ENCODE data around the gene DPH1.
A peak's percentile ranks its signal among the peaks of the same experiment; 100 is the strongest.

Gene DPH1

DNA sequence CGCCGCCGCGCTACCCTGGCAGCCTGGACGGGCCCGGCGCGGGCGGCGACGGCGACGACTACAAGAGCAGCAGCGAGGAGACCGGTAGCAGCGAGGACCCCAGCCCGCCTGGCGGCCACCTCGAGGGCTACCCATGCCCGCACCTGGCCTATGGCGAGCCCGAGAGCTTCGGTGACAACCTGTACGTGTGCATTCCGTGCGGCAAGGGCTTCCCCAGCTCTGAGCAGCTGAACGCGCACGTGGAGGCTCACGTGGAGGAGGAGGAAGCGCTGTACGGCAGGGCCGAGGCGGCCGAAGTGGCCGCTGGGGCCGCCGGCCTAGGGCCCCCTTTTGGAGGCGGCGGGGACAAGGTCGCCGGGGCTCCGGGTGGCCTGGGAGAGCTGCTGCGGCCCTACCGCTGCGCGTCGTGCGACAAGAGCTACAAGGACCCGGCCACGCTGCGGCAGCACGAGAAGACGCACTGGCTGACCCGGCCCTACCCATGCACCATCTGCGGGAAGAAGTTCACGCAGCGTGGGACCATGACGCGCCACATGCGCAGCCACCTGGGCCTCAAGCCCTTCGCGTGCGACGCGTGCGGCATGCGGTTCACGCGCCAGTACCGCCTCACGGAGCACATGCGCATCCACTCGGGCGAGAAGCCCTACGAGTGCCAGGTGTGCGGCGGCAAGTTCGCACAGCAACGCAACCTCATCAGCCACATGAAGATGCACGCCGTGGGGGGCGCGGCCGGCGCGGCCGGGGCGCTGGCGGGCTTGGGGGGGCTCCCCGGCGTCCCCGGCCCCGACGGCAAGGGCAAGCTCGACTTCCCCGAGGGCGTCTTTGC, 28.0 kb downstream of the DPH1 start:
- H3K27ac Mint-ChIP-seq (ENCODE audit: low read depth): no peak overlapping the region
- H3K36me3 Mint-ChIP-seq (ENCODE audit: insufficient read depth): peaks cover 35% of the 10 kb centered on the region
- H3K4me1 Mint-ChIP-seq: peaks cover 20% of the 10 kb centered on the region
- no peaks in the 10 kb centered on the region for H3K27me3 Mint-ChIP-seq
- DNase-seq (ENCODE audit: low spot score in 2 of 2): no peak
- ATAC-seq (replicated peaks; ENCODE audit: extremely low read depth, poor library complexity, severe bottlenecking): no peak
- H3K4me3 Mint-ChIP-seq: no peak overlapping the region
- no peaks in the 10 kb centered on the region for H3K9me3 Mint-ChIP-seq

DNA sequence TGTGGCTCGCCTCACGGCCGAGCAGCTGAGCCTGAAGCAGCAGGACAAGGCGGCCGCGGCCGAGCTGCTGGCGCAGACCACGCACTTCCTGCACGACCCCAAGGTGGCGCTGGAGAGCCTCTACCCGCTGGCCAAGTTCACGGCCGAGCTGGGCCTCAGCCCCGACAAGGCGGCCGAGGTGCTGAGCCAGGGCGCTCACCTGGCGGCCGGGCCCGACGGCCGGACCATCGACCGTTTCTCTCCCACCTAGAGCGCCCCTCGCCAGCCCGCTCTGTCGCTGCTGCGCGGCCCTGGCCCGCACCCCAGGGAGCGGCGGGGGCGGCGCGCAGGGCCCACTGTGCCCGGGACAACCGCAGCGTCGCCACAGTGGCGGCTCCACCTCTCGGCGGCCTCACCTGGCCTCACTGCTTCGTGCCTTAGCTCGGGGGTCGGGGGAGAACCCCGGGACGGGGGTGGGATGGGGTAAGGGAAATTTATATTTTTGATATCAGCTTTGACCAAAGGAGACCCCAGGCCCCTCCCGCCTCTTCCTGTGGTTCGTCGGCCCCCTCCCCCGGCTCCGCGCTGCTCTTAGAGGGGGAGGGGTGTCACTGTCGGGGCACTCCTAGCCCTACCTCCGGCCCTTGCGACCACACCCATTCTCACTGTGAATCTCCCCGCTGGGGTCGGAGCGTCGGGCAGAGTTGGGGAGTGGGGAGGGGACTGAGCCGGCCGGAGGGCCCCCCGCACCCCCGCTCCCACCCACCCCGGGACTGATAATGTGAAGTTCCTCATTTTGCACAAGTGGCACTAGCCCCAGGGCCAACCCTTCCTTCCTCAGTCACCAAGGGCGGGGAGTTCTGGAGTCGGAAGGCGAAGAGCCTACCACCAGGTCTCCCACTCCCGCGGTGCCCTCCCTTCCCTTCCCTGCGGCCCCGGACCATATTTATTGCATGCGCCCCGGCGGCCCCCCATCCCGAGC, 28.9 kb downstream of the DPH1 start:
- DNase-seq (ENCODE audit: low spot score in 2 of 2): peak; percentile 43 to 67
- Mint-ChIP-seq H3K27ac (ENCODE audit: low read depth) (peak overlapping the region; percentile 87), H3K4me3 (peak overlapping the region; percentile 56)

DNA sequence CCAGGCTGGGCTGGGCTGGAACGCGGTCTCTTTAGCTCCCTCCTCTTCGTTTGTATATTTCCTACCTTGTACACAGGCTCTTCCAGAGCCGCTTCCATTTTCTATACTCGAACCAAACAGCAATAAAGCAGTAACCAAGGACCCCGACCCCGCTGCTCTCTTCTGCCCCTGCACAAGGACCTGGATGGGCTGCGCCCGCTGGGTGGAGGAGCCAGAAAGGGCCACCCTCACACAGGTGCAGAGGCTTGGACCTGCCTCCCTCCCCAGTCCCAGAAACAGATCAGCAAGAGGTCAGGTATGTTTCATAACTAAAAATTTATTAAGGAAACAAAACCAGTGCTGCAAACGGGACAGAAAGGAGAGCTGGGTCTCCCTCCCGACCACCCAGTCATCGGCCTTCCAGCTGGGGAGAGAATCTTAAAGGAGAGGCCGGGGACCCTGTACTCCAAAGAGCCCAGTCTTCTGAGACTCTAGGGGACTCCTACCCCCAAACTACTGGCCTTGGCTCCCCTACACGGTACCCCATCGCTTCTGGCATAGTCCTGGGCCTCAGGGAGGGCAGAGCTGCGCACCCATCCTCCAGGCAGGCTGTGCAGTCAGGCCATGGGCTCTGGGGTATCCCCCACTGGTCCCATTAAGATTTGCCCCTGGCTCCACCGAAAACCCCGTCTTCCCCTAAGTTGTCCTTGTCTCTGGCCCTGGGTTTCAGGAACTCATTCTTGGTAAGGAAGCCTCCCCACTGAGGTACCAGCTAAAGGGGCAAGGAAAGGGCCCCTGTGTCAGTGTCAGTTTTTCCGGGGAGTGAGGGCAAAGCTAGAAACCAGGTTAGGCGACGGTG, 29.8 kb downstream of the DPH1 start:
- DNase-seq (ENCODE audit: low spot score in 2 of 2) (no peak), ATAC-seq (replicated peaks; ENCODE audit: extremely low read depth, poor library complexity, severe bottlenecking) (no peak)
- Mint-ChIP-seq H3K36me3 (ENCODE audit: insufficient read depth) (peaks cover 25% of the 10 kb centered on the region), H3K4me3 (peak overlapping the region; percentile 56), H3K4me1 (peaks cover 18% of the 10 kb centered on the region), H3K9me3 (no peaks in the 10 kb centered on the region), H3K27me3 (no peaks in the 10 kb centered on the region), H3K27ac (ENCODE audit: low read depth) (peak overlapping the region; percentile 87)

More for the DNA sequence above, 28.9 kb downstream of the DPH1 start:
- Mint-ChIP-seq H3K27me3 (no peaks in the 10 kb centered on the region), H3K36me3 (ENCODE audit: insufficient read depth) (peaks cover 31% of the 10 kb centered on the region), H3K9me3 (no peaks in the 10 kb centered on the region), H3K4me1 (peaks cover 14% of the 10 kb centered on the region)
- ATAC-seq (replicated peaks; ENCODE audit: extremely low read depth, poor library complexity, severe bottlenecking): no peak

- H3K36me3 Mint-ChIP-seq (ENCODE audit: insufficient read depth): peaks cover 25% of the 10 kb centered on the region
These were observed 30.4 kb downstream of the DPH1 start for GRCh38 chr17:2060385-2060658.

GRCh38 chr17:2060681-2061440, 30.9 kb downstream of the DPH1 start:
- Mint-ChIP-seq H3K4me1 (peaks cover 22% of the 10 kb centered on the region), H3K4me3 (no peak overlapping the region), H3K27ac (ENCODE audit: low read depth) (peak overlapping the region; percentile 42), H3K27me3 (no peaks in the 10 kb centered on the region), H3K36me3 (ENCODE audit: insufficient read depth) (peaks cover 25% of the 10 kb centered on the region), H3K9me3 (no peaks in the 10 kb centered on the region)
- DNase-seq (ENCODE audit: low spot score in 2 of 2) (no peak), ATAC-seq (replicated peaks; ENCODE audit: extremely low read depth, poor library complexity, severe bottlenecking) (no peak)

More at GRCh38 chr17:2060385-2060658, 30.4 kb downstream of the DPH1 start:
- peaks cover 22% of the 10 kb centered on the region for H3K4me1 Mint-ChIP-seq
- peak overlapping the region; percentile 42 for H3K27ac Mint-ChIP-seq (ENCODE audit: low read depth)
- DNase-seq (ENCODE audit: low spot score in 2 of 2): no peak
- no peaks in the 10 kb centered on the region for H3K27me3 Mint-ChIP-seq
- H3K9me3 Mint-ChIP-seq: no peaks in the 10 kb centered on the region
- no peak for ATAC-seq (replicated peaks; ENCODE audit: extremely low read depth, poor library complexity, severe bottlenecking)
- no peak overlapping the region for H3K4me3 Mint-ChIP-seq

GRCh38 chr17:2061441-2061958, 31.5 kb downstream of the DPH1 start:
- Mint-ChIP-seq H3K27ac (ENCODE audit: low read depth) (no peak overlapping the region), H3K36me3 (ENCODE audit: insufficient read depth) (peaks cover 24% of the 10 kb centered on the region), H3K4me3 (no peak overlapping the region), H3K4me1 (peaks cover 22% of the 10 kb centered on the region), H3K27me3 (no peaks in the 10 kb centered on the region), H3K9me3 (no peaks in the 10 kb centered on the region)
- ATAC-seq (replicated peaks; ENCODE audit: extremely low read depth, poor library complexity, severe bottlenecking) (no peak), DNase-seq (ENCODE audit: low spot score in 2 of 2) (no peak)

DNA sequence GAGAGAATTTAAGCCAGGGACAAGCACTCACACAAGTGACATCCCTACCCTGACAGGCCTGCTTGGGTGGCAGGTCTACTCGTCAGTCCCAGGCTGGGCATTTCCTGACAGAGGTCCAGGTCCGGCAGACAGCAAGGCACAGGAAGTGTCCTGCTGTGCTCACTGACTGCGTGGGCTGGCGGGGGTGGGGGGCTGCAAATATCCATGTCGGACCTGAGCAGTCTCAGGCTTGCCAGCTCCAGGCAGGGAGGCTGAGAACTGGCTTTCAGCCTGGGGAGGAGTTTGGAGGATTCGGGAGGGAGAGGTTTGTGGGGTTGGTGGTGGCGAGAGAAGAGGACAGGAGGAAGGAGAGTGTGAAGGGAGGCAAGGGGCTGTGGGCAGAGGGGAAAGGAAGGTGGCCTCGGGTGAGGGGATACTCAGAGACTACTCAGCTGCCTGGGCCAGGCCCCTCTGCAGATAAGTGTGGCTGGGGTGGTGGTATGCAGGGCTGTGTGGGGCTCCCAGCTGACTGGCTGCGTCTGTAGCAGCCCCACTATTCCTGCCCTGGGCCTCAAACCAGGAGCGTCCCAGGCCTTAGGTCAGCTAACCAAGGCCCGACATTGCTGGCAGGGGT, 32.7 kb downstream of the DPH1 start:
- H3K4me3 Mint-ChIP-seq: no peak overlapping the region
- H3K27me3 Mint-ChIP-seq: no peaks in the 10 kb centered on the region
- peaks cover 22% of the 10 kb centered on the region for H3K36me3 Mint-ChIP-seq (ENCODE audit: insufficient read depth)
- no peak overlapping the region for H3K27ac Mint-ChIP-seq (ENCODE audit: low read depth)
- DNase-seq (ENCODE audit: low spot score in 2 of 2) (no peak), ATAC-seq (replicated peaks; ENCODE audit: extremely low read depth, poor library complexity, severe bottlenecking) (no peak)
- H3K9me3 Mint-ChIP-seq: no peaks in the 10 kb centered on the region
- H3K4me1 Mint-ChIP-seq: peaks cover 32% of the 10 kb centered on the region

- peaks cover 40% of the 10 kb centered on the region for H3K4me1 Mint-ChIP-seq
- H3K27me3 Mint-ChIP-seq: no peaks in the 10 kb centered on the region
- no peak overlapping the region for H3K27ac Mint-ChIP-seq (ENCODE audit: low read depth)
- ATAC-seq (replicated peaks; ENCODE audit: extremely low read depth, poor library complexity, severe bottlenecking): no peak
- H3K4me3 Mint-ChIP-seq: no peak overlapping the region
- peaks cover 20% of the 10 kb centered on the region for H3K36me3 Mint-ChIP-seq (ENCODE audit: insufficient read depth)
- H3K9me3 Mint-ChIP-seq: no peaks in the 10 kb centered on the region
- DNase-seq (ENCODE audit: low spot score in 2 of 2): no peak
These were observed 33.6 kb downstream of the DPH1 start for GRCh38 chr17:2063261-2064146.

DNA sequence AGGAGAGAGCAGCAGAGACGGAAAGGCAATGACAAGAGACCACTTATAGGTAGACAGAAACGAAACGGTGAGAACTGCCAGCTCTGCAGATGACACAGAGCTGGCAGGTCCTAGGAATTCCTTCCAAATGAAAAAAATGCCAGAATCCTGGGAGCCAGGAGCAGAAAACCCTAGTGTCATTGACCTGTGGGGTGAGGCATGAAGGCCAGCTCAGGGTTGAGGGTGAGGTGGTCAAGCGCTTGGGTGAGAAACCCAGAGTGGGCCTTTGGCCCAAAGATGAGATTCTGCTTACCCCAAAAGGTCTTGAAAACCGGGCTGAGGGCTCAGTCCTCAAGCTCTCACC, 34.2 kb downstream of the DPH1 start:
- no peaks in the 10 kb centered on the region for H3K9me3 Mint-ChIP-seq
- H3K36me3 Mint-ChIP-seq (ENCODE audit: insufficient read depth): peaks cover 20% of the 10 kb centered on the region
- peak overlapping the region; percentile 19 for H3K27ac Mint-ChIP-seq (ENCODE audit: low read depth)
- no peaks in the 10 kb centered on the region for H3K27me3 Mint-ChIP-seq
- peaks cover 46% of the 10 kb centered on the region for H3K4me1 Mint-ChIP-seq
- no peak for DNase-seq (ENCODE audit: low spot score in 2 of 2)
- H3K4me3 Mint-ChIP-seq: no peak overlapping the region
- no peak for ATAC-seq (replicated peaks; ENCODE audit: extremely low read depth, poor library complexity, severe bottlenecking)

DNA sequence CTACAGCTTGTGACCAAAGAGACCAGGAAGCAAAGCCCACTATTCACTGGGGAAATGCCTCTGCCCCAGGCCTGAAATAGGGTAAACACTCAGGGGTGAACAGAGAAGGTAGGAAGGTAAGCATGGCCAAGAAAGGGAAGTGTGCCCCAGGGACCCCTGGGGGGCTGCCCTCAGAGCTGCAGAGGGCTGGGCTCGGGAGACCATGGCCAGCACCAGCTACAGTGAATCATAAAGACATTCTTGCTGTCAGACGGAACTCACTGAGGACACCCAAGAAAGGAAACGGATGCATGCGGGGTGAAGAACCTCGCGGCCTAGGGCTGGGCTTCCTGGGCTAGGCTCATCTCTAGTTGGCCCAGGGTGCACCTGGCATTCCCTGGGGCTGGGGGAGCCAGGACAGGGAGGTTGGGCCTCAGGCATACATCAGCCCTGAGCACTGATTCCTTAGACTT, 34.6 kb downstream of the DPH1 start:
- peaks cover 17% of the 10 kb centered on the region for H3K36me3 Mint-ChIP-seq (ENCODE audit: insufficient read depth)
- no peak for ATAC-seq (replicated peaks; ENCODE audit: extremely low read depth, poor library complexity, severe bottlenecking)

More for the DNA sequence above, 34.6 kb downstream of the DPH1 start:
- no peaks in the 10 kb centered on the region for H3K27me3 Mint-ChIP-seq
- H3K4me1 Mint-ChIP-seq: peaks cover 47% of the 10 kb centered on the region
- peak overlapping the region; percentile 19 for H3K27ac Mint-ChIP-seq (ENCODE audit: low read depth)
- no peaks in the 10 kb centered on the region for H3K9me3 Mint-ChIP-seq
- DNase-seq (ENCODE audit: low spot score in 2 of 2): no peak
- no peak overlapping the region for H3K4me3 Mint-ChIP-seq
